GM23338 (cell line): ENCODE data around the gene ZBTB37. TPM values are rescaled to one million over a fixed set of nuclear protein-coding genes. Genes with fewer than 3 reads are reported as not detected.

Experiments used
- ATAC-seq: fragments of 200-7000 bp; cut with Tn5 transposase; 3 replicates; pipeline ENCODE4 v1.9.1; 2020
- DNase-seq: peaks from one replicate; pipeline ENCODE4 v3.0.0-alpha.2; 2015; ENCODE audit warnings: low spot score
- H2AFZ ChIP-seq: fragments of 200-600 bp; sonication (generic); 2 replicates; pipeline ENCODE4 v1.8.0; 2016; ENCODE audit warnings: antibody characterized with exemption, mild to moderate bottlenecking, moderate library complexity
- H3F3A ChIP-seq: fragments of 200-600 bp; sonication (generic); replicated peaks from 2 replicates; pipeline ENCODE4 v1.8.0; 2017; ENCODE audit warnings: antibody characterized with exemption, mixed run types, low read depth
- H3K27ac ChIP-seq: fragments of 200-600 bp; sonication (generic); 2 replicates; pipeline ENCODE4 v1.6.1; 2016; ENCODE audit warnings: low read depth
- H3K27me3 ChIP-seq: fragments of 200-600 bp; sonication (generic); 2 replicates; pipeline ENCODE4 v1.8.0; 2016; ENCODE audit warnings: mild to moderate bottlenecking, mixed run types, moderate library complexity; ENCODE audit not compliant: insufficient read depth
- H3K36me3 ChIP-seq: fragments of 200-600 bp; sonication (generic); 2 replicates; pipeline ENCODE4 v1.8.0; 2016; ENCODE audit warnings: mild to moderate bottlenecking; ENCODE audit not compliant: insufficient read depth
- H3K4me1 ChIP-seq: fragments of 200-600 bp; sonication (generic); 2 replicates; pipeline ENCODE4 v1.8.0; 2016; ENCODE audit warnings: mild to moderate bottlenecking, moderate library complexity; ENCODE audit not compliant: insufficient read depth
- H3K4me2 ChIP-seq: fragments of 200-600 bp; sonication (generic); 2 replicates; pipeline ENCODE4 v1.7.1; 2017; ENCODE audit warnings: mixed run types
- H3K4me3 ChIP-seq: fragments of 200-600 bp; sonication (generic); 2 replicates; pipeline ENCODE4 v1.6.1; 2016; ENCODE audit warnings: mixed run types
- H3K79me2 ChIP-seq: fragments of 200-600 bp; sonication (generic); replicated peaks from 2 replicates; pipeline ENCODE4 v1.8.0; 2017; ENCODE audit warnings: mild to moderate bottlenecking; ENCODE audit not compliant: insufficient read depth
- H3K9me2 ChIP-seq: fragments of 200-600 bp; sonication (generic); 2 replicates; pipeline ENCODE4 v1.8.0; 2017; ENCODE audit not compliant: insufficient read depth
- H4K20me1 ChIP-seq: fragments of 200-600 bp; sonication (generic); replicated peaks from 2 replicates; pipeline ENCODE4 v1.8.0; 2017; ENCODE audit warnings: mild to moderate bottlenecking; ENCODE audit not compliant: insufficient read depth
- H3K27ac Mint-ChIP-seq: 2 replicates; pipeline ENCODE4 v1.8.0; 2020; ENCODE audit warnings: inconsistent platforms, mild to moderate bottlenecking, moderate library complexity, mixed read lengths
- H3K27me3 Mint-ChIP-seq: 3 replicates; pipeline ENCODE4 v1.8.0; 2022; ENCODE audit warnings: low read depth, mild to moderate bottlenecking, moderate library complexity, mixed read lengths, inconsistent platforms; ENCODE audit not compliant: insufficient read depth, poor library complexity
- H3K36me3 Mint-ChIP-seq: 3 replicates; pipeline ENCODE4 v1.8.0; 2021; ENCODE audit warnings: low read depth, mild to moderate bottlenecking, inconsistent platforms, moderate library complexity, mixed read lengths
- H3K4me1 Mint-ChIP-seq: 3 replicates; pipeline ENCODE4 v1.8.0; 2020; ENCODE audit warnings: mild to moderate bottlenecking, inconsistent platforms, mixed read lengths
- H3K4me3 Mint-ChIP-seq: 3 replicates; pipeline ENCODE4 v1.8.0; 2021; ENCODE audit warnings: moderate library complexity, mild to moderate bottlenecking, inconsistent platforms, mixed read lengths
- H3K9me3 Mint-ChIP-seq: 3 replicates; pipeline ENCODE4 v1.8.0; 2020; ENCODE audit warnings: moderate library complexity, mild to moderate bottlenecking, inconsistent platforms, mixed read lengths
- CREB1 ChIP-seq: fragments of 250-450 bp; sonication (Bioruptor Pico); IDR thresholded peaks from 2 replicates; pipeline ENCODE4 v1.5.0; 2020; ENCODE audit warnings: low read depth, mild to moderate bottlenecking, moderate library complexity
- ETS1 ChIP-seq: IDR thresholded peaks from 2 replicates; pipeline ENCODE4 v1.6.1; 2016; ENCODE audit warnings: antibody characterized with exemption
- EZH2 ChIP-seq: fragments of 200-600 bp; sonication (generic); IDR thresholded peaks from one replicate; pipeline ENCODE4 v1.8.0; 2017; ENCODE audit warnings: antibody characterized with exemption, mild to moderate bottlenecking, low read depth; ENCODE audit not compliant: unreplicated experiment
- EZH2phosphoT487 ChIP-seq: fragments of 200-600 bp; sonication (generic); IDR thresholded peaks from one replicate; pipeline ENCODE4 v1.8.1; 2018; ENCODE audit warnings: antibody characterized with exemption; ENCODE audit not compliant: unreplicated experiment
- JUNB ChIP-seq: IDR thresholded peaks from one replicate; pipeline ENCODE4 v1.6.1; 2016; ENCODE audit warnings: antibody characterized with exemption; ENCODE audit not compliant: unreplicated experiment
- NANOG ChIP-seq: IDR thresholded peaks from 2 replicates; pipeline ENCODE4 v1.6.1; 2016; ENCODE audit warnings: antibody characterized with exemption, borderline replicate concordance
- POLR2AphosphoS5 ChIP-seq: IDR thresholded peaks from 2 replicates; pipeline ENCODE4 v1.6.1; 2016; ENCODE audit warnings: antibody characterized with exemption, low read depth
- REST ChIP-seq: IDR thresholded peaks from one replicate; pipeline ENCODE4 v1.6.1; 2018; ENCODE audit warnings: antibody characterized with exemption; ENCODE audit not compliant: unreplicated experiment
- ZNF331 ChIP-seq: fragments of 250-450 bp; sonication (Bioruptor Pico); IDR thresholded peaks from 2 replicates; pipeline ENCODE4 v1.5.0; 2020; ENCODE audit warnings: low read depth, mild to moderate bottlenecking, moderate library complexity
- ZNF462 ChIP-seq: fragments of 250-450 bp; sonication (Bioruptor Pico); IDR thresholded peaks from 2 replicates; pipeline ENCODE4 v1.5.0; 2020; ENCODE audit warnings: mild to moderate bottlenecking, moderate library complexity
- polyA plus RNA-seq: library from polyadenylated mRNA; unstranded; fragments of >200 nt; fragmentation: Nextera tagmentation; extraction: Ambion mirVana; gene quantifications from 2 replicates; pipeline ENCODE4 v1.2.1, GENCODE V29; 2016
- total RNA-seq: library from RNA; depleted of rRNA; stranded (reverse); fragments of >200 nt; shearing (Covaris generic); gene quantifications from 2 replicates; pipeline ENCODE4 v1.2.3, GENCODE V29; 2014

The ZBTB37 gene
- total and polyA plus RNA-seq, 2 experiments from 2014 or later, result 2.7 to 15.8 TPM

GRCh38 chr1:173884701-173885100 is 16.5 kb downstream of the ZBTB37 start:
- Mint-ChIP-seq H3K9me3 (no peaks in the 10 kb centered on the region), H3K27ac (no peak overlapping the region), H3K4me1 (peaks cover 35% of the 10 kb centered on the region), H3K4me3 (no peak overlapping the region), H3K27me3 (peaks cover 6% of the 10 kb centered on the region), H3K36me3 (peaks cover 21% of the 10 kb centered on the region)
- Histone ChIP-seq H3K79me2 (peaks cover 11% of the 10 kb centered on the region), H3K9me2 (no peaks in the 10 kb centered on the region), H4K20me1 (no peaks in the 10 kb centered on the region), H3F3A (no peaks in the 10 kb centered on the region), H3K27me3 (no peaks in the 10 kb centered on the region), H3K27ac (no peak overlapping the region), H3K4me1 (peaks cover 33% of the 10 kb centered on the region), H3K36me3 (no peaks in the 10 kb centered on the region), H3K4me2 (no peak overlapping the region), H3K4me3 (no peak overlapping the region), H2AFZ (no peak overlapping the region)
- TF ChIP-seq CREB1 (CRISPR knock-in tag) (no peak), EZH2phosphoT487 (no peak), JUNB (no peak), EZH2 (no peak), ETS1 (no peak), POLR2AphosphoS5 (no peak), NANOG (no peak), ZNF331 (CRISPR knock-in tag) (no peak), ZNF462 (CRISPR knock-in tag) (no peak), REST (no peak)
- ATAC-seq (no peak), DNase-seq (no peak)
